Astrocyte of the spinal cord (primary cell): ENCODE results near the gene PKHD1.

Experiments used
- DNase-seq: peaks from one replicate; pipeline ENCODE4 v3.0.0; 2011; ENCODE audit warnings: low read depth, low spot score
- H3K4me3 ChIP-seq: 2 replicates; pipeline ENCODE4 v1.5.1; 2011; ENCODE audit warnings: low read depth, mild to moderate bottlenecking, low read length, moderate library complexity
- CTCF ChIP-seq: IDR thresholded peaks from 2 replicates; pipeline ENCODE4 v1.5.1; 2012; ENCODE audit warnings: low read depth, mild to moderate bottlenecking, low read length, inconsistent platforms
- in situ Hi-C: cut with HindIII; loops from 2 replicates; pipeline ENCODE4 v1.10.0; 2017; ENCODE audit warnings: low sequenced_read_pairs

The PKHD1 gene

DNA sequence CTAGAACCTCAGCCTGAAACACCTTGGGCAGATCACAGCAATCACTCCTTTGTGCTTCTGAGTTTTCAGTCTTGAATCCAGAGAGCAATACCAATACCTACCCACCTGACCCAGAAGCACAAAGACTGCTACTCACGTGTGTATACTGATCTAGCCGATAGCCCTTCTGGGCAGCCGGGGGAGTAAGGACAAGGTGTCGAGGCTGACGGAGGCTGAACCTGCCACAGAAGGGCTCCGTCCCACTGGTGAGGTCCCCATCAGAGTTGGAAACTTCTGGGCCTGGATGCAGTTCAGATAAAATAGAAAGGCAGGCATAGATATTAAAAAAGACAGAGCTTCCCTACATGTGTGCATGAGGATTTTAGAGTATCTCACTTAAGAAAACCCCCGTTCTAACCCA, 32.0 kb downstream of the PKHD1 start:
- no peak overlapping the region for H3K4me3 ChIP-seq
- TF ChIP-seq CTCF: no peak
- no peak for DNase-seq
- in situ Hi-C loops: no loop called here

GRCh38 chr6:52053038-52053695, 34.2 kb downstream of the PKHD1 start:
- in situ Hi-C loops: no loop called here
- no peak for TF ChIP-seq CTCF
- no peak for DNase-seq

DNA sequence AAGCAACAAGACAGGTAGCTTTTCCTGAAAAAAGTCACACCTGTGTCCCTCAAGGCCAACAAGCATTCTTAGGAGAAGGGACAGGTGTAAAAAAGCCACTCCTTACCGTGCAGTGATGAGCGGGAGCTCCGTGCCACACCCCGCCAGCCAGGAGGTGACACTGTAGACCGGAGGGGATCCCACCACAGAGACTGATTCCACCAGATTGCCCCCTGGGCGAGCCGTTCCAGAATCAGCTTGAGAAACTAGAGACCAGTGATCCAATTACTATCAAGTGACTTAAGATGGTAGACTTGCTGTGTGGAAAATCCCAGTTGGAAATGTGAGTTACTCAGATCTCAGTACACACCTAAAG, 37.4 kb downstream of the PKHD1 start:
- no peak for DNase-seq
- H3K4me3 ChIP-seq: no peak overlapping the region
- TF ChIP-seq CTCF: no peak
- in situ Hi-C loops: no loop called here

More at GRCh38 chr6:52053038-52053695, 34.2 kb downstream of the PKHD1 start:
- H3K4me3 ChIP-seq: no peak overlapping the region

GRCh38 chr6:52049252-52050050, 38.0 kb downstream of the PKHD1 start:
- in situ Hi-C loops: no loop called here
- no peak overlapping the region for H3K4me3 ChIP-seq
- DNase-seq: peak; percentile 36
- TF ChIP-seq CTCF: peak; percentile 68

DNA sequence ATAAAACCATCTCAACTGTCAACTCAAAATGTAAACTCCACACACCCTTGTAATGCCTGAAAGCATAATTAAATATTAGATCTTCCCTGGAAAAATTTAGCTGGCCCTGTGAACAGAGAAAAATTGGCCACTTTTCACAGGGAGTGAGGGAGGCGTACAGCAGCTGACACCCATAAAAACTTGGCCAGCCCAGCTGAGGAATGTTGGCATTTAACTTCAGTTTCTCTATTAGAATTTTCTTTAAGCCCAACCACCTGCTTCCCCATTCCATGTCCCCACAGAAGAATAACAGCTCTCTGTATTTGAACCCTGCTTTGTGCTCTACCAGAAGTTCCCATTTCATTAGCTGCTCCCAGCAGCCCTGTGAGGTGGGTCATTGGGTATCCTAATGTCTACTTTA, 41.0 kb downstream of the PKHD1 start:
- no peak for TF ChIP-seq CTCF
- no peak for DNase-seq
- H3K4me3 ChIP-seq: no peak overlapping the region
- in situ Hi-C loops: no loop called here

DNA sequence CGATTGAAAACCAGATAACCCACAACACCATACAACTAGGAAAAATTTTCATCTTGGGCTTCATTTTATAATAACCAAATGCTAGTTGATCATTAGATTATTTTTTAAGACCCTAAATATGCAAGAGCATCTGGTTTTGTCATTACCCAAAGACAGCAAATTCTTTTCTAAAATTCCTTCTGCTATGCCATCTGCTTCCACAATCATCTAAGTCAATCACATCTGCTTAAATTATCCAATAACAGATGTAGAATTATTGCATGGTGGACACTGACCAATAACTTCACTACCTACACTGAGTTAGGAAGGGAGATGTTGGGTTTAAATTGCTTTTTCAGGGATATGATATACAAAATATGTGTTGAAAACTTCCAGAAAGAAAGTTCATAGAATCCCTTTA, 41.9 kb downstream of the PKHD1 start:
- no peak for TF ChIP-seq CTCF
- in situ Hi-C loops: no loop called here
- H3K4me3 ChIP-seq: no peak overlapping the region
- DNase-seq: no peak
